Measurements from ENCODE around the gene PLA2G2F. TPM values are rescaled to one million over a fixed set of nuclear protein-coding genes. Genes with fewer than 3 reads are reported as not detected.

The PLA2G2F gene
- total and polyA plus RNA-seq, 10 of the 15 experiments (the other 5 are each of a cell fraction or from before 2014, with no cell fraction given), result 0.03 TPM; not detected in 9

- BruUV-seq (replicated peaks), result no TSS peak
- Histone ChIP-seq H3K4me3 (no peak overlapping the region), H3K9ac (ENCODE audit: control insufficient read depth, insufficient read depth, low read length) (no peak overlapping the region), H3K79me2 (ENCODE audit: control insufficient read depth, insufficient read depth, low read length) (no peaks in the 10 kb centered on the region), H2AFZ (ENCODE audit: control insufficient read depth, low read depth, low read length) (no peak overlapping the region), H3K4me1 (ENCODE audit: control insufficient read depth, insufficient read depth, low read length) (peaks cover 7% of the 10 kb centered on the region), H4K20me1 (ENCODE audit: control insufficient read depth, insufficient read depth) (no peaks in the 10 kb centered on the region), H3K9me3 (replicated peaks; ENCODE audit: control insufficient read depth, insufficient read depth, low read length) (no peaks in the 10 kb centered on the region; the same call in 2 of the 3 replicates), H3K27me3 (replicated peaks in 1 of 2; ENCODE audit: control insufficient read depth in 2 of 2, insufficient read depth in 2 of 2, low read length in 1 of 2) (peaks cover 0 to 2% of the 10 kb centered on the region in 2 experiments; a peak in 2 of 4 replicates), H3K4me2 (ENCODE audit: control insufficient read depth, insufficient read depth) (no peak overlapping the region), H3K36me3 (ENCODE audit: control insufficient read depth in 2 of 2, insufficient read depth in 2 of 2, low read length in 1 of 2) (no peaks in the 10 kb centered on the region), H3K27ac (ENCODE audit: control insufficient read depth, insufficient read depth) (no peak overlapping the region)
- TF ChIP-seq IKZF2 (IDR thresholded peaks at IDR 0.05) (no peak), POU2F2 (IDR thresholded peaks at IDR 0.05; ENCODE audit: borderline replicate concordance, low read depth, low read length) (no peak)
- FAIRE-seq, result no peak
- in situ Hi-C loops (cut with MboI), result no loop called here
- ChIA-PET POLR2A (no interaction called here), CTCF (interaction anchor here (5.2 kb wide), 1 partner anchor 14 kb away, joined by 20 read pairs; no protein-coding TSS in a partner anchor), SMC1A (ENCODE audit: uncharacterized antibody, unreplicated experiment) (no interaction called here), RAD21 (ENCODE audit: unreplicated experiment) (interaction anchor here (1.1 kb wide), 1 partner anchor 29 kb away, joined by 3 read pairs; no protein-coding TSS in a partner anchor)
- ATAC-seq, result no peak
- intact Hi-C loops (cut with micrococcal nuclease; ENCODE audit: unreplicated experiment), result no loop called here
- DNase-seq (ENCODE audit: low read depth, low spot score), result no peak
- WGBS (ENCODE audit: insufficient coverage, insufficient replicate concordance, low lambda C conversion rate, missing lambda C conversion rate), result 0% methylated on average over 3 of the region's 3 CpGs
These were observed 41.7 kb downstream of the PLA2G2F start for GRCh38 chr1:20180844-20181207.

GRCh38 chr1:20182415-20182814 lies 43.3 kb downstream of the PLA2G2F start:
- intact Hi-C loops (cut with micrococcal nuclease; ENCODE audit: unreplicated experiment), result no loop called here
- no TSS peak for BruUV-seq (replicated peaks)
- CTCF ChIA-PET, result interaction anchor here (1.5 to 5.2 kb wide), 3 partner anchors 10 to 262 kb away, joined by 3 to 20 read pairs (median 3); no protein-coding TSS in a partner anchor

More at GRCh38 chr1:20182415-20182814, 43.3 kb downstream of the PLA2G2F start:
- ChIA-PET POLR2A (no interaction called here), SMC1A (ENCODE audit: uncharacterized antibody, unreplicated experiment) (interaction anchor here (1.2 kb wide), 1 partner anchor 13 kb away, joined by 3 read pairs; no protein-coding TSS in a partner anchor), RAD21 (ENCODE audit: unreplicated experiment) (no interaction called here)
- H3K27me3 ChIP-seq (replicated peaks in 1 of 2; ENCODE audit: control insufficient read depth in 2 of 2, insufficient read depth in 2 of 2, low read length in 1 of 2), result peaks cover 0 to 2% of the 10 kb centered on the region in 2 experiments; a peak in 2 of 4 replicates
- peaks cover 12% of the 10 kb centered on the region for H3K4me1 ChIP-seq (ENCODE audit: control insufficient read depth, insufficient read depth, low read length)
- H4K20me1 ChIP-seq (ENCODE audit: control insufficient read depth, insufficient read depth), result no peaks in the 10 kb centered on the region
- no peaks in the 10 kb centered on the region; the same call in 2 of the 3 replicates for H3K9me3 ChIP-seq (replicated peaks; ENCODE audit: control insufficient read depth, insufficient read depth, low read length)
- TF ChIP-seq NR2C1 (IDR thresholded peaks at IDR 0.05), result no peak
- no peak for TF ChIP-seq TCF12 (IDR thresholded peaks at IDR 0.05; ENCODE audit: low read depth, low read length)
- no peak for TF ChIP-seq PKNOX1 (IDR thresholded peaks at IDR 0.05)
- no peaks in the 10 kb centered on the region for H3K36me3 ChIP-seq (ENCODE audit: control insufficient read depth in 2 of 2, insufficient read depth in 2 of 2, low read length in 1 of 2)
- ATAC-seq (no peak), DNase-seq (ENCODE audit: low read depth, low spot score) (no peak), FAIRE-seq (no peak)
- in situ Hi-C loops (cut with MboI), result no loop called here
- H3K4me3 ChIP-seq, result no peak overlapping the region
- H3K79me2 ChIP-seq (ENCODE audit: control insufficient read depth, insufficient read depth, low read length), result no peaks in the 10 kb centered on the region
- H3K4me2 ChIP-seq (ENCODE audit: control insufficient read depth, insufficient read depth), result no peak overlapping the region
- no peak overlapping the region for H3K27ac ChIP-seq (ENCODE audit: control insufficient read depth, insufficient read depth)
- no peak overlapping the region for H2AFZ ChIP-seq (ENCODE audit: control insufficient read depth, low read depth, low read length)
- H3K9ac ChIP-seq (ENCODE audit: control insufficient read depth, insufficient read depth, low read length), result no peak overlapping the region

Measured in GM12878 (cell line).